PFSK-1 (cell line): ENCODE results near the gene MAPT.

Experiments
- FOXP2 ChIP-seq: optimal IDR thresholded peaks from 2 replicates; pipeline ENCODE3; 2011; ENCODE audit warnings: borderline replicate concordance, control low read depth, inconsistent platforms; ENCODE audit not compliant: insufficient read depth; ENCODE audit errors: extremely low read length, extremely low read depth
- POLR2AphosphoS5 ChIP-seq: IDR thresholded peaks from 2 replicates; pipeline ENCODE4 v1.6.1; 2012; ENCODE audit warnings: low read depth, mild to moderate bottlenecking, control low read depth, low read length, moderate library complexity
- REST ChIP-seq, 2 experiments: IDR thresholded peaks; 2 replicates each; pipeline versions ENCODE4 v1.6.1 to v1.8.0; 2011 to 2012; ENCODE audit warnings: low read depth in 2 of 2, low read length in 2 of 2, control low read depth in 1 of 2, inconsistent platforms in 1 of 2, mild to moderate bottlenecking in 1 of 2, moderate library complexity in 1 of 2; ENCODE audit not compliant: insufficient read depth in 1 of 2
- SIN3A ChIP-seq: IDR thresholded peaks from 2 replicates; pipeline ENCODE4 v1.6.1; 2012; ENCODE audit warnings: mild to moderate bottlenecking, low read length, moderate library complexity, borderline replicate concordance; ENCODE audit not compliant: insufficient read depth
- TAF1 ChIP-seq: IDR thresholded peaks from 2 replicates; pipeline ENCODE4 v1.6.1; 2012; ENCODE audit warnings: low read length, control low read depth, borderline replicate concordance; ENCODE audit not compliant: insufficient read depth

The MAPT gene

DNA sequence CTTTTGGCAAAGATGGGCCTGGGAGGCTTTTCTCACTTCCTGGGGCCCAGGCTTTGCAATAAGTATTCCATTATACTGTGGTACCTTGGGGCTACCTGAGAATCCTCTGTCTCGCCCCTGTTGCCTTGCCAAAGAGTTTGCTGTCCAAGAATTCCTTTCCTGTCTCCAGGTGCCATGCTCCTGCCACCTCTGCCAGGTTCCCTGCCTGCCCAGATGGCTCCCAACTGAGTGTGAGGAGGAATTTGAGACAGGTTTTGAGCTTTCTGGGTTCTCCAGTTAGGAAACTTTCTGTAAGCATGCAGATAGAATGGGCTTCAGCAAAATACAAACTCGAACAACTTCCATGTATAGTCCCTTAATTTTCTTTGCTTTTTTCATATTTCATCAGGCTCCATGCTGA lies 5.8 kb downstream of the MAPT start:
- no peak for TF ChIP-seq FOXP2

DNA sequence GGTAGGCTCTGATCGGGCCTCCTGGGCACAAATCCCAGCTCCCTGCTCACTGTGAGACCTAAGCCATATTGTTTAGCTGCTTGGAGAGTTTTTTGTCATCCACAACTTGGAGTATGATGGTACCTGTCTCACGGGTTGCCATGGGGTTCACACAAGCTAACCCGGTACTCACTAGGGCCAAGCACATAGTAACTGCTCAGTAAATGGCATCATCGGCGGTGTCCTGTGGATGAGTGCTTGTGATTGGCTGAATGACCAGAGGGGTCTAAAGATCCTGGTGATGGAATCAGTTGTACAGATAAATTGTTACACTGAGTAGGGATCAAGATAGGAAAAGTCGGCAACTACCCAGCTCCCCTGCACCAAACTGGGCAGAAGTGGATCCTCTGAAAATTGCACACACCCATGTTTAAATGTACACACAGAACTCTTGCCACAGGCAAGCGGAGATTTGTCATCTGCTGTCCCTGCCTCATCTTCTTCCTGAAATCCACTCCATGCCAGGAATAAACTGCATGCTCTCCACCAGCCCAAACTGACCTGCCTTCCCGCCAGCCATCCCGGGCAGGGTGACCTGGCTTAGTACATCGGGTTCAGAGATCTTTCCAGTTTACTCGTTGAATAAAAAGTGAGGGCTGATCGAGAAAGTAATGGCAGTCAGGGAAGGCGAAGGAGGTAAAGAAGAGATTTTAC lies 6.5 kb downstream of the MAPT start:
- no peak for TF ChIP-seq POLR2AphosphoS5
- TF ChIP-seq REST (IDR thresholded peaks at IDR 0.05; ENCODE audit: insufficient read depth in 1 of 2, low read depth in 2 of 2, low read length in 2 of 2) = no peak
- no peak for TF ChIP-seq TAF1
- no peak for TF ChIP-seq SIN3A
- TF ChIP-seq FOXP2 = no peak

DNA sequence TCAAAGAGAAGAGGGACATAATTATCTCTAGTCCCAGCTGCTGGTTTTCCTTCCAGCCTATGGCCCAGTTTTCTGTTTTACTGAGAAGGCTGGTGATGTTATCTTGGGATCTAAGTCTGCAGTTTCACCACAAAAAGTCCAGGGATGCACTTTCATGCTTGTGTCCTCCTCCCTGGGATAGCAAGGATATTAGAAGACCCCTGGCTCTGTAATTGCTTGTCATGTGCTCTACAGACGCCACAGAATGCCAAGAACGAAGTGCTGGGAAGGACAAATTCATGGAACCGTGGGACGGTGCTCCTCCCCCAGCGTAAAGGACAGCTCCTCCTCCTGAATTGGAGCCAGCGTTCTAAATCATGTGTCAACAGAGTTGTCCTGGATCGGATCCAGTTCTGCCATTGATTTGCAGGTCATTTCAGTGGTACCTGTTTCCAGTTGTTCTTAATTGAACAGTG lies 8.6 kb downstream of the MAPT start:
- TF ChIP-seq SIN3A = no peak
- no peak for TF ChIP-seq POLR2AphosphoS5
- TF ChIP-seq FOXP2 = no peak
- TF ChIP-seq REST (IDR thresholded peaks at IDR 0.05; ENCODE audit: insufficient read depth in 1 of 2, low read depth in 2 of 2, low read length in 2 of 2) = 0 out of 4 replicates have a peak, but pooled peaks of 1 of the 2 experiments have one; percentile 41

DNA sequence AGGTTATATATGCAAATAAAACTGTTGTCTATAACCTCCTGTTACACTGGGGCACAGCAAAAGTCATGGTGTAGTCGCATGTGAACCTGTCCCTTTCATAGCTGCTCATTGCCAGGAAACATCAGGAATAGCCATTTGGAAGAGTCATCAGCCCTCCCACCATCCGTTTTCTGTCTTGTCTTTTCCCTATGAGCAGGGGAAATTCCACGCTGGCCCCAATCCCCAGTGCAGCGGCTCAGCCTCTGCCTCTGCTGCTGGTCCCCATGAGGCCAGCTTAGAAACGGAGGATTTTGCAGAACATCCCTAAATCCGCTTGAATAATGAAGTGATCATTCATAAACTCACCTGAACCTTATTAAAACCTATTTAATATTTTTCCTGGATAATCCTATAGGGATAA lies 10.5 kb downstream of the MAPT start:
- TF ChIP-seq SIN3A = no peak
- TF ChIP-seq REST (IDR thresholded peaks at IDR 0.05; ENCODE audit: insufficient read depth in 1 of 2, low read depth in 2 of 2, low read length in 2 of 2) = no peak
- no peak for TF ChIP-seq FOXP2
- no peak for TF ChIP-seq TAF1
- TF ChIP-seq POLR2AphosphoS5 = no peak

DNA sequence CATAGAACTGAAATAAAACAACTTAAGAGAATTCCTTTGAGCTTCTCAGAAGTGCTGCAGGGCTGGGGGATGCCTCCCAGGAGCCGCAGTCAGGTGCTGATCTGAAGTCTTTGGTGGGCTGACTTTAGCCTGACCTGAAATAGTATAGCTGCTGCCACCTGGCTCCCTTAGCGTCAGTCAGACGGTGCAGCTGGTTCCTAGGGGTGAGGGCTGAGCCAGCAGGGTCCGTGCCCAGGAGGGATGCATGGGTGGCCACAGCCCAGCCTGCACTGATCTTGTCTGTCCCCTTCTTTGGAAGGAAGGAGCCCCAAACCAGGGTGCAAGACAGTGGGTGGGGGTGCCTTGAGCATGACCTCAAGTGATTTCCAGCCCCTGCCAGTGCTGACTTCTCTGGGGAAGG lies 11.5 kb downstream of the MAPT start:
- TF ChIP-seq REST (IDR thresholded peaks at IDR 0.05; ENCODE audit: insufficient read depth in 1 of 2, low read depth in 2 of 2, low read length in 2 of 2) (no peak), FOXP2 (no peak), SIN3A (no peak), POLR2AphosphoS5 (no peak), TAF1 (no peak)
